HUES64 (cell line): ENCODE data around the gene AKR1C3.
"Not testable (repeated sequence)": the region's sequence is repeated elsewhere in the genome, so short reads cannot be mapped to it uniquely, and the experiment has no call there.

Experiments
- H3K27ac ChIP-seq: 2 replicates; pipeline ENCODE4 v1.7.0; 2013; ENCODE audit warnings: low read depth, low read length, inconsistent platforms
- H3K27me3 ChIP-seq: 2 replicates; pipeline ENCODE4 v1.6.1; 2013; ENCODE audit warnings: mild to moderate bottlenecking, low read length; ENCODE audit not compliant: insufficient read depth
- H3K36me3 ChIP-seq: 2 replicates; pipeline ENCODE4 v1.6.1; 2013; ENCODE audit warnings: mild to moderate bottlenecking, low read length; ENCODE audit not compliant: insufficient read depth
- H3K4me1 ChIP-seq: 2 replicates; pipeline ENCODE4 v1.6.1; 2013; ENCODE audit warnings: mild to moderate bottlenecking, low read length, moderate library complexity; ENCODE audit not compliant: insufficient read depth
- H3K4me3 ChIP-seq: 2 replicates; pipeline ENCODE4 v1.5.1; 2013; ENCODE audit warnings: mild to moderate bottlenecking, low read length, moderate library complexity
- H3K9ac ChIP-seq: 2 replicates; pipeline ENCODE4 v1.6.1; 2013; ENCODE audit warnings: mild to moderate bottlenecking, low read depth, low read length
- H3K9me3 ChIP-seq: 2 replicates; pipeline ENCODE4 v1.6.1; 2013; ENCODE audit warnings: low read depth, low read length; ENCODE audit not compliant: insufficient read depth
- WGBS: fragments of 150-250, 120-280 bp; methylation state at CpG from one replicate; pipeline ENCODE4 v1.1.7; 2013; ENCODE audit warnings: missing lambda C conversion rate; 5-methylcytosine and 5-hydroxymethylcytosine counted together

The AKR1C3 gene

GRCh38 chr10:5091196-5091595, 3.0 kb upstream of the AKR1C3 start:
- H3K4me1 ChIP-seq, result peaks cover 4% of the 10 kb centered on the region; the same call in 1 of the 2 replicates
- H3K36me3 ChIP-seq, result no peaks in the 10 kb centered on the region
- no peak overlapping the region for H3K4me3 ChIP-seq
- no peak overlapping the region for H3K9ac ChIP-seq
- no peaks in the 10 kb centered on the region for H3K9me3 ChIP-seq
- no peak overlapping the region for H3K27ac ChIP-seq
- WGBS, result 94% methylated on average over 3 of the region's 3 CpGs
- H3K27me3 ChIP-seq, result no peaks in the 10 kb centered on the region

DNA sequence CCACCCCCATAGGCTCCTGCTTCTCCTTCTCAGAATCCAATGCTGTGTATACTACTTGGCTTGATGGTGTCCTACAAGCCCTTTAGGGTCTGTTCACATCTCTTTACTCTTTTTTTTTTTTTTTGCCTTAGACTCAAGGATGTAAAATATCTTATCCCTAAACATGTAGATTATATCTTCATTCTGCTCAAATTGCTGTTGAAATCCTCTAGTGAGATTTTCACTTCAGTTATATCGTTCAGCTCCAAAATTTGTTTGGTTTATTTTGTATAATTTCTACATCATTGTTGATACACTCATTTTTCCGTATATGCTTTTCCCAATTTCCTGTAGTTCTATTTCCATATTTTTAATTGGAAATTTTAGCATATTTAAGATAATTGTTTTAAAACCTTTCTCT, 1.8 kb upstream of the AKR1C3 start:
- no CpG with 5 or more reads among the region's 2 CpGs for WGBS
- no peaks in the 10 kb centered on the region for H3K27me3 ChIP-seq
- H3K4me3 ChIP-seq, result no peak overlapping the region
- no peak overlapping the region for H3K9ac ChIP-seq
- peaks cover 4% of the 10 kb centered on the region; the same call in 1 of the 2 replicates for H3K4me1 ChIP-seq
- no peaks in the 10 kb centered on the region for H3K36me3 ChIP-seq
- no peak overlapping the region for H3K27ac ChIP-seq
- no peaks in the 10 kb centered on the region for H3K9me3 ChIP-seq

DNA sequence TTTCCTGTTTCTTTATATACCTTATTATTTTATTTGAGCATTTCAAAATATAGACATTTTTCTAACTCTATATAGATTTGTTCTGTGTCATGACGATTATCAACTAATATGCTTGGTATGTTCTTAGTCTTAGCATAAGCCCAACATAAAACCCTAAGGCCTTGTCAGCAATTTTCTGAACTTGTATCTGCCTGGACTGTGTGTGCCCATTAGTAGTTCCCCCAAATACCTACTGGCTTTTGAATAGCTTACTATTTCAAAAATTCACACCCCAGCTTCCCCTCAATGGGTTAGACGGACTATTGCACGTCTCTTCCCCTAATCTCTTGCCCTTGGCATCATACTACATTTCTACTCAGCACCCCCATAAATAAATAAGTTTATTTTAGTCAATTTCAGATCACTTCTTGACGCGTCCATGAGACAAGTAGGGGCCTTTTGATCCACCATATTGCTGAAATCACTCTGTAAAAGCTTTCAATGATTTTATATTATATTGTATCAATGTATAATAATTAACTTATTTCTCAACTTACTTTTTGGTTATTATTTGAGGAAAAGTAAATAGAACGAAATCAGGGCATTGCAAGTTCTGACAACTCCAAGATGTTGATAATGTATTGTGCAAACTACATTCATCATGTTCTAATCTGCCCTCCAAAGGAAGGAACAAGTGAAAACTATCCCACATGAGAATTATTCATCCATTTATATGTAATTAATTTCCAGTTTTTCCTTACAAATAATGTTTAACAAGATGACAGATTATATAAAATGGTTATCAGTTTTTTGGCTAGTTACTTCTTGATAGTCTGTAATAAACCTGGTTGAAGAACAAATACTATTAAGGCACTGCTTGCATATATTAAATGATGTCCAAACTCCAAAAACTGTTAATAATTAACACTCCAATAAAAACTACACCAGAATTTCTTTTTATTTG, 1.1 kb upstream of the AKR1C3 start:
- 95% methylated on average over 5 of the region's 6 CpGs for WGBS
- H3K9ac ChIP-seq, result no peak overlapping the region
- H3K27ac ChIP-seq, result no peak overlapping the region
- no peaks in the 10 kb centered on the region for H3K36me3 ChIP-seq
- no peaks in the 10 kb centered on the region for H3K27me3 ChIP-seq
- no peaks in the 10 kb centered on the region for H3K9me3 ChIP-seq
- H3K4me3 ChIP-seq, result no peak overlapping the region
- peaks cover 4% of the 10 kb centered on the region; the same call in 1 of the 2 replicates for H3K4me1 ChIP-seq

- Histone ChIP-seq H3K9me3 (no peaks in the 10 kb centered on the region), H3K27me3 (no peaks in the 10 kb centered on the region), H3K36me3 (no peaks in the 10 kb centered on the region), H3K9ac (no peak overlapping the region), H3K4me3 (no peak overlapping the region), H3K4me1 (peaks cover 4% of the 10 kb centered on the region; the same call in 1 of the 2 replicates), H3K27ac (no peak overlapping the region)
- 93% methylated on average over 3 of the region's 4 CpGs for WGBS
Observed at GRCh38 chr10:5095687-5096086, 1.5 kb downstream of the AKR1C3 start.

- H3K4me1 ChIP-seq, result peaks cover 4% of the 10 kb centered on the region; the same call in 1 of the 2 replicates
- no peaks in the 10 kb centered on the region for H3K36me3 ChIP-seq
- no peak overlapping the region for H3K27ac ChIP-seq
- H3K4me3 ChIP-seq, result no peak overlapping the region
- 76% methylated on average over 2 of the region's 2 CpGs for WGBS
- H3K27me3 ChIP-seq, result no peaks in the 10 kb centered on the region
- H3K9me3 ChIP-seq, result no peaks in the 10 kb centered on the region
- no peak overlapping the region for H3K9ac ChIP-seq
Observed at GRCh38 chr10:5096108-5096507, 1.9 kb downstream of the AKR1C3 start.

DNA sequence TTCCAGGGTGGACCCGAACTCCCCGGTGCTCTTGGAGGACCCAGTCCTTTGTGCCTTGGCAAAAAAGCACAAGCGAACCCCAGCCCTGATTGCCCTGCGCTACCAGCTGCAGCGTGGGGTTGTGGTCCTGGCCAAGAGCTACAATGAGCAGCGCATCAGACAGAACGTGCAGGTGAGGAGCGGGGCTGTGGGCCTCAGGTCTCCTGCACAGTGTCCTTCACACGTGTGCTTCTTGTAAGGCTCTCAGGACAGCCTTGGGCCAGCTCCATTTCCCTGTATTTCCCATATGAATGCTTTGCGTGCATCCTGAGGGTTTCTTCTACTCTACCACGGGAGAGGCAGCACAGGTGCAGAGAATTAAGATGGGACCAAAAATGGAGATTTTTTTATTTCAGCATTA, 8.3 kb downstream of the AKR1C3 start:
- not testable (repeated sequence) for H3K4me3 ChIP-seq, H3K9me3 ChIP-seq, H3K36me3 ChIP-seq, H3K27me3 ChIP-seq, H3K9ac ChIP-seq, H3K4me1 ChIP-seq, H3K27ac ChIP-seq
- whole genome bisulfite sequencing, result 84% methylated on average over 3 of the region's 11 CpGs

DNA sequence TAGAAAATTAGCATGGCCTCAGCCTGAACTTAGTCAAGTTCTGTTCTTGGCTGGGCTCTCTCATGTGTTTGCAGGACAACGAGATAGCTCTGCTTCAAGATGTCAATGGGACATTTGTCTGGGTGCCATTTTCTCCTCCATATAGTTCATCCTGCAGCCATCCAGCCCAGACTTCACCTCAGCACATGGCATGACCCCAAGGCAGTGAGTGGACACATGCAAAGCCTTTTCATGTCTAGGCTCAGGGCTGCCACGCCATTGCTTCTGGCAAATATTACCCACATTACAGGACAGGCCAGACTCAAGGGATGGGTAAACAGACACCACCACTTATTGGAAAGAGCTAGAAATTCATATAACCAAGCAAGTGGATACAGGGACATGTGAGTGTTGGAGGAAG, 9.3 kb downstream of the AKR1C3 start:
- Histone ChIP-seq H3K9ac (no peak overlapping the region), H3K36me3 (no peaks in the 10 kb centered on the region), H3K4me1 (no peaks in the 10 kb centered on the region), H3K4me3 (no peak overlapping the region), H3K9me3 (0 out of 2 replicates have a peak, but pooled peaks cover under 1% of the 10 kb centered on the region), H3K27me3 (no peaks in the 10 kb centered on the region), H3K27ac (no peak overlapping the region)
- 95% methylated on average over 2 of the region's 2 CpGs for WGBS

DNA sequence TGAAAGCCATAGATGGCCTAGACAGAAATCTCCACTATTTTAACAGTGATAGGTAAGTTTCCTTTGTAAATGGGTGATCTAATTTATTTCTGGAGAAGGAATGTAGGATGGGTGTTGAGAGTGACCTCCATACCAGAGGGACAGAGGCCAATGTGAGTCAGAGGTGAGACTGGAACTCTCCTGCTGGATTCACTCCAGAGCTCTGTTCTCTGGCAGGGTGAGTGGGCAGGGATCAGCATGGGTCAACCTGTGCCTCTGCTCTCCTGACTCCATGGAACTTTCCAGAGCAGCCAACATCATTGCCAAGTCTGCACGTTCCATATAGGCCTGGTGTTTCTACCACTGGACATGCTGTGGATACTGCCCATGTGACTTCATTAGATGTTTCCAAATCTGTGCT, 11.4 kb downstream of the AKR1C3 start:
- H3K27ac ChIP-seq, result no peak overlapping the region
- H3K9ac ChIP-seq, result no peak overlapping the region
- H3K36me3 ChIP-seq, result no peaks in the 10 kb centered on the region
- 96% methylated on average over 1 of the region's 1 CpG for WGBS
- H3K27me3 ChIP-seq, result no peaks in the 10 kb centered on the region
- H3K4me3 ChIP-seq, result no peak overlapping the region
- H3K4me1 ChIP-seq, result no peaks in the 10 kb centered on the region
- H3K9me3 ChIP-seq, result peaks cover 12% of the 10 kb centered on the region

- Histone ChIP-seq H3K9ac (no peak overlapping the region), H3K36me3 (no peaks in the 10 kb centered on the region), H3K4me1 (no peaks in the 10 kb centered on the region), H3K9me3 (peaks cover 12% of the 10 kb centered on the region), H3K27me3 (no peaks in the 10 kb centered on the region), H3K4me3 (no peak overlapping the region), H3K27ac (no peak overlapping the region)
- WGBS, result 97% methylated on average over 1 of the region's 1 CpG
Observed at GRCh38 chr10:5106553-5106952, 12.3 kb downstream of the AKR1C3 start.

- H3K9me3 ChIP-seq, result peaks cover 12% of the 10 kb centered on the region
- H3K36me3 ChIP-seq, result no peaks in the 10 kb centered on the region
- H3K9ac ChIP-seq, result no peak overlapping the region
- H3K4me3 ChIP-seq, result no peak overlapping the region
- no peaks in the 10 kb centered on the region for H3K27me3 ChIP-seq
- 92% methylated on average over 6 of the region's 8 CpGs for WGBS
- no peak overlapping the region for H3K27ac ChIP-seq
- H3K4me1 ChIP-seq, result no peaks in the 10 kb centered on the region
Observed at GRCh38 chr10:5107860-5108526, 13.8 kb downstream of the AKR1C3 start.

- Histone ChIP-seq H3K4me3 (no peak overlapping the region), H3K9me3 (peaks cover 12% of the 10 kb centered on the region), H3K36me3 (no peaks in the 10 kb centered on the region), H3K9ac (no peak overlapping the region), H3K27ac (no peak overlapping the region), H3K27me3 (no peaks in the 10 kb centered on the region), H3K4me1 (no peaks in the 10 kb centered on the region)
- 0% methylated on average over 2 of the region's 3 CpGs for WGBS
Observed at GRCh38 chr10:5108658-5109416, 14.6 kb downstream of the AKR1C3 start.
